Prostate gland (tissue), 2 donors: ENCODE measurements around the gene MTG1.

Experiments used
- POLR2A ChIP-seq: fragments of 450-650 bp; IDR thresholded peaks from one replicate; pipeline ENCODE4 v1.6.1; 2016; ENCODE audit warnings: antibody characterized with exemption, mild to moderate bottlenecking
- TF ChIP-seq, protein P1 (sequence below), 4 experiments: fragments of 200-600 bp in 2 of 4; fragments of 450-650 bp in 2 of 4; sonication (generic) in 2 of 4; IDR thresholded peaks; 1 replicate in 3 of 4; 2 replicates in 1 of 4; pipeline ENCODE4 v1.5.1; 2016 to 2019; ENCODE audit warnings: antibody characterized with exemption in 4 of 4, mild to moderate bottlenecking in 2 of 4, moderate library complexity in 2 of 4

DNA sequence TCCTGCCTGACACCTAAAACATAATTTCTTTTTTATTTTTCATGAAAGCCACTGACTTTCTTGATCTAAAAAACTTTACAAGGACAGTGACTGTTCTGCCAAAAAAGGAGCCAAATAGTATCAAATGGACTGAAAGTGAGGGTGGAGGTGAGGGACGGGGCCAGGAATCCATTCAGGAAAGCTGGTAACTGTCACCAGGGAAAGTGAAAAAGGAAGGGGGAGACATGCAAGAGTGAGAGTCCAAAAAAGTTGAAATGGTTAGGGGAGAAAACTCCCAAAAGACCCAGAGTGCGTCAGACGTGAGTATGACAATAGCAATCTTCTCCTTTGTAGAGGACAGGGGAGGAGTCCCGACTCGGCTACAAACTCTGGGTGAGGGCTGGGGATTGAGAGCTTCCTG lies 49.7 kb upstream of the MTG1 start:
- no peak for TF ChIP-seq POLR2A
- TF ChIP-seq, protein P1, sequence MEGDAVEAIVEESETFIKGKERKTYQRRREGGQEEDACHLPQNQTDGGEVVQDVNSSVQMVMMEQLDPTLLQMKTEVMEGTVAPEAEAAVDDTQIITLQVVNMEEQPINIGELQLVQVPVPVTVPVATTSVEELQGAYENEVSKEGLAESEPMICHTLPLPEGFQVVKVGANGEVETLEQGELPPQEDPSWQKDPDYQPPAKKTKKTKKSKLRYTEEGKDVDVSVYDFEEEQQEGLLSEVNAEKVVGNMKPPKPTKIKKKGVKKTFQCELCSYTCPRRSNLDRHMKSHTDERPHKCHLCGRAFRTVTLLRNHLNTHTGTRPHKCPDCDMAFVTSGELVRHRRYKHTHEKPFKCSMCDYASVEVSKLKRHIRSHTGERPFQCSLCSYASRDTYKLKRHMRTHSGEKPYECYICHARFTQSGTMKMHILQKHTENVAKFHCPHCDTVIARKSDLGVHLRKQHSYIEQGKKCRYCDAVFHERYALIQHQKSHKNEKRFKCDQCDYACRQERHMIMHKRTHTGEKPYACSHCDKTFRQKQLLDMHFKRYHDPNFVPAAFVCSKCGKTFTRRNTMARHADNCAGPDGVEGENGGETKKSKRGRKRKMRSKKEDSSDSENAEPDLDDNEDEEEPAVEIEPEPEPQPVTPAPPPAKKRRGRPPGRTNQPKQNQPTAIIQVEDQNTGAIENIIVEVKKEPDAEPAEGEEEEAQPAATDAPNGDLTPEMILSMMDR (IDR thresholded peaks at IDR 0.05): no peak
